NCI-H128 (cell line): ENCODE measurements around the gene ENOX1.

Experiments
- DNase-seq: peaks from one replicate; lab custom pipeline; 2025; ENCODE audit not compliant: unreplicated experiment; lab: John Stamatoyannopoulos, UW

ENOX1 gene

GRCh38 chr13:43268632-43269031 is 518.1 kb downstream of the ENOX1 start:
- DNase-seq, result peak; percentile 49

- DNase-seq, result no peak
Observed at GRCh38 chr13:43267916-43268315, 518.9 kb downstream of the ENOX1 start.

GRCh38 chr13:43266936-43267615 is 519.7 kb downstream of the ENOX1 start:
- no peak for DNase-seq

GRCh38 chr13:43265028-43265427 is 521.7 kb downstream of the ENOX1 start:
- DNase-seq, result no peak

- no peak for DNase-seq
Observed at GRCh38 chr13:43264458-43264857, 522.3 kb downstream of the ENOX1 start.

- DNase-seq, result no peak
Observed at GRCh38 chr13:43263047-43263446, 523.7 kb downstream of the ENOX1 start.

- DNase-seq, result no peak
Observed at GRCh38 chr13:43260999-43261398, 525.8 kb downstream of the ENOX1 start.

- no peak for DNase-seq
Observed at GRCh38 chr13:43258771-43259170, 528.0 kb downstream of the ENOX1 start.

GRCh38 chr13:43257765-43258164 is 529.0 kb downstream of the ENOX1 start:
- no peak for DNase-seq

- DNase-seq, result no peak
Observed at GRCh38 chr13:43251961-43252360, 534.8 kb downstream of the ENOX1 start.

- DNase-seq, result no peak
Observed at GRCh38 chr13:43246382-43246781, 540.4 kb downstream of the ENOX1 start.

- no peak for DNase-seq
Observed at GRCh38 chr13:43245374-43245964, 541.3 kb downstream of the ENOX1 start.

- DNase-seq, result no peak
Observed at GRCh38 chr13:43244481-43244880, 542.3 kb downstream of the ENOX1 start.

GRCh38 chr13:43243711-43244110 is 543.1 kb downstream of the ENOX1 start:
- DNase-seq, result no peak

- no peak for DNase-seq
Observed at GRCh38 chr13:43242040-43242439, 544.7 kb downstream of the ENOX1 start.

GRCh38 chr13:43240278-43240677 is 546.5 kb downstream of the ENOX1 start:
- no peak for DNase-seq

GRCh38 chr13:43239275-43239840 is 547.4 kb downstream of the ENOX1 start:
- DNase-seq, result no peak

- no peak for DNase-seq
Observed at GRCh38 chr13:43238341-43239083, 548.3 kb downstream of the ENOX1 start.

GRCh38 chr13:43237616-43238015 is 549.2 kb downstream of the ENOX1 start:
- no peak for DNase-seq

GRCh38 chr13:43235028-43235427 is 551.7 kb downstream of the ENOX1 start:
- no peak for DNase-seq

- no peak for DNase-seq
Observed at GRCh38 chr13:43232873-43233265, 553.9 kb downstream of the ENOX1 start.
